Panc1 (cell line): ENCODE measurements around the gene POLR2A.

ENCODE experiments used
- POLR2AphosphoS5 ChIP-seq: IDR thresholded peaks from 2 replicates; pipeline ENCODE4 v1.6.1; 2012; ENCODE audit warnings: mild to moderate bottlenecking, low read depth, low read length, moderate library complexity
- SIN3A ChIP-seq: IDR thresholded peaks from 2 replicates; pipeline ENCODE4 v1.6.1; 2012; ENCODE audit warnings: low read depth, mild to moderate bottlenecking, low read length, moderate library complexity, borderline replicate concordance; ENCODE audit not compliant: insufficient read depth
- TCF7L2 ChIP-seq: IDR thresholded peaks from 2 replicates; pipeline ENCODE4 v1.6.1; 2011; ENCODE audit warnings: mild to moderate bottlenecking, low read depth, low read length, inconsistent platforms
- TF ChIP-seq, protein P1 (sequence below): fragments of 450-650 bp; IDR thresholded peaks from 2 replicates; pipeline ENCODE4 v1.5.1; 2017; ENCODE audit warnings: mild to moderate bottlenecking

GRCh38 chr17:7444682-7445618, 39.2 kb upstream of the POLR2A start, which contains the start of gene CHRNB1:
- TF ChIP-seq, protein P1, sequence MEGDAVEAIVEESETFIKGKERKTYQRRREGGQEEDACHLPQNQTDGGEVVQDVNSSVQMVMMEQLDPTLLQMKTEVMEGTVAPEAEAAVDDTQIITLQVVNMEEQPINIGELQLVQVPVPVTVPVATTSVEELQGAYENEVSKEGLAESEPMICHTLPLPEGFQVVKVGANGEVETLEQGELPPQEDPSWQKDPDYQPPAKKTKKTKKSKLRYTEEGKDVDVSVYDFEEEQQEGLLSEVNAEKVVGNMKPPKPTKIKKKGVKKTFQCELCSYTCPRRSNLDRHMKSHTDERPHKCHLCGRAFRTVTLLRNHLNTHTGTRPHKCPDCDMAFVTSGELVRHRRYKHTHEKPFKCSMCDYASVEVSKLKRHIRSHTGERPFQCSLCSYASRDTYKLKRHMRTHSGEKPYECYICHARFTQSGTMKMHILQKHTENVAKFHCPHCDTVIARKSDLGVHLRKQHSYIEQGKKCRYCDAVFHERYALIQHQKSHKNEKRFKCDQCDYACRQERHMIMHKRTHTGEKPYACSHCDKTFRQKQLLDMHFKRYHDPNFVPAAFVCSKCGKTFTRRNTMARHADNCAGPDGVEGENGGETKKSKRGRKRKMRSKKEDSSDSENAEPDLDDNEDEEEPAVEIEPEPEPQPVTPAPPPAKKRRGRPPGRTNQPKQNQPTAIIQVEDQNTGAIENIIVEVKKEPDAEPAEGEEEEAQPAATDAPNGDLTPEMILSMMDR: no peak; the same call in 1 of the 2 replicates
- TF ChIP-seq TCF7L2 (no peak), SIN3A (no peak), POLR2AphosphoS5 (no peak)
